ENCODE results near the gene ZNF200.

DNA sequence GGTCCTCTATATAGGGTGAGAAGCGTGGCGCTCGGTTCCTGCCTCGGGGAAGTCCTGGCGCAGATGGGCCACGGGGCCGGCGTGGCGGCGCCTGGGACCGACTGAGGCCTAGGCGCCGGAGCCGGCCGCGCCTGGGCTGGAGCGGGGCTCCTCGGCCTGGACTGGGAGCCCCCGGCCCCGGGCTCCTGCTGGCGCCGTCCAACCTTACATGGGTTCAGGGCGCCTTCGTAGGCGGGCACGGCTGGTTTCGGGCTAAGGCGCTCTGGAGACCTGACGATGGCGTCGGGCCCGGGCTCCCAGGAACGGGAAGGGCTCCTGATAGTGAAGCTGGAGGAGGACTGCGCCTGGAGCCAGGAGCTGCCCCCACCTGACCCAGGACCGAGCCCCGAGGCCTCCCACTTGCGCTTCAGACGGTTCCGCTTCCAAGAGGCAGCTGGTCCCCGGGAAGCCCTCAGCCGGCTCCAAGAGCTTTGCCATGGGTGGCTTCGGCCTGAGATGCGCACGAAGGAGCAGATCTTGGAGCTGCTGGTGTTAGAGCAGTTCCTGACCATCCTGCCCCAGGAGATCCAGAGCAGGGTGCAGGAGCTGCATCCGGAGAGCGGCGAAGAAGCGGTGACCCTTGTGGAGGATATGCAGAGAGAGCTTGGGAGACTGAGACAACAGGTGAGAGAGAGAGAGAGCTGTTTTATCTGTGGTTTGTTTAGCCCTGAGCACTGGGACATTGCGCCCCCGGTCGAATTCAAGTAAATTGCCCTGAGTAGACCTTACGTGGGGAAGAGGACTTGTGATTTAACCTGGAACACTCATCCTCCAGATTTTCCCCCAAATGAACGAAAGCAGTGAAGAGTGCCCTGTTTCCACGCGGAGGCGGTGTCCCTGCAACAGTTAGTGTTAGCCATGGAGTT, 48.8 kb upstream of the ZNF200 start:
- TF ChIP-seq, protein P1, sequence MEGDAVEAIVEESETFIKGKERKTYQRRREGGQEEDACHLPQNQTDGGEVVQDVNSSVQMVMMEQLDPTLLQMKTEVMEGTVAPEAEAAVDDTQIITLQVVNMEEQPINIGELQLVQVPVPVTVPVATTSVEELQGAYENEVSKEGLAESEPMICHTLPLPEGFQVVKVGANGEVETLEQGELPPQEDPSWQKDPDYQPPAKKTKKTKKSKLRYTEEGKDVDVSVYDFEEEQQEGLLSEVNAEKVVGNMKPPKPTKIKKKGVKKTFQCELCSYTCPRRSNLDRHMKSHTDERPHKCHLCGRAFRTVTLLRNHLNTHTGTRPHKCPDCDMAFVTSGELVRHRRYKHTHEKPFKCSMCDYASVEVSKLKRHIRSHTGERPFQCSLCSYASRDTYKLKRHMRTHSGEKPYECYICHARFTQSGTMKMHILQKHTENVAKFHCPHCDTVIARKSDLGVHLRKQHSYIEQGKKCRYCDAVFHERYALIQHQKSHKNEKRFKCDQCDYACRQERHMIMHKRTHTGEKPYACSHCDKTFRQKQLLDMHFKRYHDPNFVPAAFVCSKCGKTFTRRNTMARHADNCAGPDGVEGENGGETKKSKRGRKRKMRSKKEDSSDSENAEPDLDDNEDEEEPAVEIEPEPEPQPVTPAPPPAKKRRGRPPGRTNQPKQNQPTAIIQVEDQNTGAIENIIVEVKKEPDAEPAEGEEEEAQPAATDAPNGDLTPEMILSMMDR (conservative IDR thresholded peaks at IDR 0.05; ENCODE audit: low read length) = no peak
- no peak for TF ChIP-seq EZH2phosphoT487 (IDR thresholded peaks at IDR 0.05; ENCODE audit: borderline replicate concordance)
